ENCODE results near the gene PRKCD.

PRKCD gene

DNA sequence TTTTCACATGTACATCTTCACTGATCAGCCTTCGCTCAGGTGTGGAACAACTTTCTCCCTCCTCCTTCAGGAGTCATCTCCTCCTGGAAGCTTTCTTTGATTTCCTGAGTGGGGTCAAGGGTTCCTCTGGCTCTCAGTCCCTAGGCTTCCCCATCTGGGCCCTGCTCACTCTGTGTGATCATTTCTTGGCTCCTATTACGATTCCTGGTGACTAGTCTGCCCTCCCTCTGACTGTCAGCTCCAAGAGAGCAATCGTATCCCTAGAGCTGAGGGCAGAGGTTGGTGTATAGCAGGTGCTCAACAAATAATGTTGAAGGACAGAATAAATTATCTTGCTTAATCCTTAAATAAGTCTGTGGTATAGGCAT lies 15.3 kb upstream of the PRKCD start:
- H3K4ac ChIP-seq (ENCODE audit: low read length): no peak overlapping the region
- no peak overlapping the region for H4K91ac ChIP-seq (ENCODE audit: low read depth, low read length, poor library complexity)
- H3K9ac ChIP-seq (ENCODE audit: low read depth, low read length, poor library complexity): no peak overlapping the region
- no peak for DNase-seq (ENCODE audit: low spot score)
- peaks cover 2% of the 10 kb centered on the region in 2 donors for H3K4me1 ChIP-seq (ENCODE audit: control insufficient read depth in 2 of 2, insufficient read depth in 1 of 2, low read depth in 1 of 2, low read length in 2 of 2)
- H3K9me3 ChIP-seq (replicated peaks in 1 of 2; ENCODE audit: control insufficient read depth in 2 of 2, insufficient read depth in 1 of 2, low read depth in 1 of 2, low read length in 2 of 2): no peaks in the 10 kb centered on the region
- no peak overlapping the region for H2BK15ac ChIP-seq (ENCODE audit: low read length)
- H2AFZ ChIP-seq (ENCODE audit: low read length): no peak overlapping the region
- no peak overlapping the region for H3K27ac ChIP-seq (replicated peaks; ENCODE audit: low read length)
- H3K23ac ChIP-seq (ENCODE audit: low read depth, low read length, poor library complexity): no peak overlapping the region
- H3K4me3 ChIP-seq (ENCODE audit: low read length in 2 of 2): no peak overlapping the region
- no peak overlapping the region for H2BK5ac ChIP-seq (ENCODE audit: low read length)
- H4K8ac ChIP-seq (ENCODE audit: low read depth, low read length): no peak overlapping the region
- no peaks in the 10 kb centered on the region for H3K79me1 ChIP-seq (ENCODE audit: low read depth, low read length)
- no peak overlapping the region for H2BK12ac ChIP-seq (ENCODE audit: low read length)
- no peak overlapping the region for H3K18ac ChIP-seq (ENCODE audit: low read length)
- WGBS, 2 donors (ENCODE audit: extremely low coverage in 2 of 2, insufficient read length in 2 of 2, insufficient replicate concordance in 1 of 2): no CpG with 5 or more reads among the region's 3 CpGs
- no peaks in the 10 kb centered on the region for H3K36me3 ChIP-seq (replicated peaks in 1 of 2; ENCODE audit: control insufficient read depth in 2 of 2, insufficient read depth in 2 of 2, low read length in 2 of 2)
- peaks cover 0 to 65% (median 0%) of the 10 kb centered on the region in 3 experiments for H3K27me3 ChIP-seq (ENCODE audit: control insufficient read depth in 3 of 3, insufficient read depth in 3 of 3, low read depth in 1 of 3, low read length in 3 of 3)
- no peak overlapping the region for H2BK120ac ChIP-seq (ENCODE audit: low read depth, low read length)
- H3K14ac ChIP-seq (ENCODE audit: low read length): no peak overlapping the region
- no peak overlapping the region for H2AK5ac ChIP-seq (ENCODE audit: low read depth, low read length)
- no peak overlapping the region for H3K4me2 ChIP-seq (ENCODE audit: insufficient read depth, low read length, poor library complexity, severe bottlenecking)

DNA sequence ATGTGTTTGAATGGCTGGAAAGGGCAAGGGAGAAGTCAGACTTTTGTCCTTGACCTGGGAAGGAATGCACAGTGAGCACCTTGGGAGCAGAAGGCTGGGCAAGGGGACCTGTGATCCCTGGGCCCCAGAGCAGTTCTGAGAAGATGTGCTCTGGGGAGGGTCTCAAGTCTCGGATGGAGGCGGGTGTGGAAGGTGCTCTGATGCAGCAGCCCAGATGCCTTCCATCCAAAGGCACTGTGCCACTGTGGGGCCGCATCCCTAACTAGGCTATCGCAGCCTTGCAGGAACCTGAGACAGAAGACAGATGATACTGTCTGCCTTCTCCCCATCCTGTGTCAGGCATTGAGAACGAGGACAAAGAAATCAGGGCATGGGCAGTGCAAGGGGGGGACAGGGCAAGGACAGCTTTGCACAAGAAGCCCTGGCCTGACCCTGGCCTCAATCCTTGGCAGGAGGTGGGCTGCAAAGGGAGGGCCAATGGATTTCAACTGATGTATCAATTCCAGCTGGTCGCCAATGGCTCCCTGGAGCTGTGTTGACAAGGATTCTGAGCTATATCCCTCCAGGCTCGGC lies 14.6 kb upstream of the PRKCD start:
- no peak overlapping the region for H2AK5ac ChIP-seq (ENCODE audit: low read depth, low read length)
- no peak overlapping the region for H2BK120ac ChIP-seq (ENCODE audit: low read depth, low read length)
- no peak overlapping the region for H3K27ac ChIP-seq (replicated peaks; ENCODE audit: low read length)
- H3K4ac ChIP-seq (ENCODE audit: low read length): no peak overlapping the region
- H4K91ac ChIP-seq (ENCODE audit: low read depth, low read length, poor library complexity): no peak overlapping the region
- H3K9ac ChIP-seq (ENCODE audit: low read depth, low read length, poor library complexity): peak overlapping the region; percentile 0
- H2BK5ac ChIP-seq (ENCODE audit: low read length): no peak overlapping the region
- H2BK15ac ChIP-seq (ENCODE audit: low read length): no peak overlapping the region
- no peaks in the 10 kb centered on the region for H3K9me3 ChIP-seq (replicated peaks in 1 of 2; ENCODE audit: control insufficient read depth in 2 of 2, insufficient read depth in 1 of 2, low read depth in 1 of 2, low read length in 2 of 2)
- H2BK12ac ChIP-seq (ENCODE audit: low read length): no peak overlapping the region
- no peak overlapping the region for H3K4me2 ChIP-seq (ENCODE audit: insufficient read depth, low read length, poor library complexity, severe bottlenecking)
- H3K23ac ChIP-seq (ENCODE audit: low read depth, low read length, poor library complexity): no peak overlapping the region
- no peak overlapping the region for H3K4me3 ChIP-seq (ENCODE audit: low read length in 2 of 2)
- no peaks in the 10 kb centered on the region for H3K79me1 ChIP-seq (ENCODE audit: low read depth, low read length)
- peaks cover 2% of the 10 kb centered on the region in 2 donors for H3K4me1 ChIP-seq (ENCODE audit: control insufficient read depth in 2 of 2, insufficient read depth in 1 of 2, low read depth in 1 of 2, low read length in 2 of 2)
- no peak overlapping the region for H3K14ac ChIP-seq (ENCODE audit: low read length)
- WGBS, 2 donors (ENCODE audit: extremely low coverage in 2 of 2, insufficient read length in 2 of 2, insufficient replicate concordance in 1 of 2): no CpG with 5 or more reads among the region's 7 CpGs
- H3K36me3 ChIP-seq (replicated peaks in 1 of 2; ENCODE audit: control insufficient read depth in 2 of 2, insufficient read depth in 2 of 2, low read length in 2 of 2): no peaks in the 10 kb centered on the region
- no peak for DNase-seq (ENCODE audit: low spot score)
- peaks cover 0 to 70% (median 0%) of the 10 kb centered on the region in 3 experiments for H3K27me3 ChIP-seq (ENCODE audit: control insufficient read depth in 3 of 3, insufficient read depth in 3 of 3, low read depth in 1 of 3, low read length in 3 of 3)
- H4K8ac ChIP-seq (ENCODE audit: low read depth, low read length): no peak overlapping the region
- H2AFZ ChIP-seq (ENCODE audit: low read length): no peak overlapping the region
- H3K18ac ChIP-seq (ENCODE audit: low read length): peak overlapping the region; percentile 59

DNA sequence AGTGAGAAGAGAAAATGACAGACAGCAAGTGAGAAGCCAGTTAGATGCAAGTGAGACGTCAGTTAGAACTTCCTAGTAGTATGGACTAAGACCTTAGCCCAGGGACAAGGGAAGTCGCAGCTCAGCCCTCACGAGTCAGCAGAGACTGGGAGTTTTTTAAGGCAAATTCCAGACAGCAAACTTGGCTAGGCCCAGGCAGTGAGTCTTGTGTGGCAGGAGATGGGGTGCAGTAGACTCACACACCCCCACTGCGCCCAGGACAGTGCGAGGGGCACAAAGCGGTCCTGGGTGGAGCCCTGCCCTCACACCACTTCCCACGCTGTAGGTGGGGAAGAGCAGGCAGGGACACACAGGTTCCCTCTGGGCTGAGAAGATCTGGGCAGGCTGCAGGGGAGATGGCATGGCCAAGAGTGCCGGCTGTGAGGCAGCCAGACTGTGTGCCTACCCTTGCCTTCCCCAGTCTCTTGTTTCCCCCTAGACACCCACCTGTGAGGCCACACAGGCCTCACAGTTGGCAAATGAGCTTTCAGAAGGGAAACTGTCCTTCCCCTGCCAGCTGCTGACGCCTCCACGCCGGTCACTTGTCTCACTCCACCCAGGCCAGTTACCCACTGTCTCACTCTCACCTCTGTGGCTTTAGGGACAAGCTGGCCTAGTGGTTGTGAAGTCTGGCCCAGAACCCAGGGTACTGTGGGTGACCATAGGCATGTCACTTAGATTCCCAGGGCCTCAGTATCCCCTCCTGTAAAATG lies 13.7 kb upstream of the PRKCD start:
- H2BK12ac ChIP-seq (ENCODE audit: low read length): no peak overlapping the region
- peak overlapping the region; percentile 19 for H2BK120ac ChIP-seq (ENCODE audit: low read depth, low read length)
- no peak overlapping the region for H3K4me2 ChIP-seq (ENCODE audit: insufficient read depth, low read length, poor library complexity, severe bottlenecking)
- H3K14ac ChIP-seq (ENCODE audit: low read length): no peak overlapping the region
- H3K18ac ChIP-seq (ENCODE audit: low read length): peak overlapping the region; percentile 8
- no peaks in the 10 kb centered on the region for H3K9me3 ChIP-seq (replicated peaks in 1 of 2; ENCODE audit: control insufficient read depth in 2 of 2, insufficient read depth in 1 of 2, low read depth in 1 of 2, low read length in 2 of 2)
- H2BK15ac ChIP-seq (ENCODE audit: low read length): no peak overlapping the region
- H4K91ac ChIP-seq (ENCODE audit: low read depth, low read length, poor library complexity): no peak overlapping the region
- H3K36me3 ChIP-seq (replicated peaks in 1 of 2; ENCODE audit: control insufficient read depth in 2 of 2, insufficient read depth in 2 of 2, low read length in 2 of 2): no peaks in the 10 kb centered on the region
- H2AFZ ChIP-seq (ENCODE audit: low read length): no peak overlapping the region
- H3K4ac ChIP-seq (ENCODE audit: low read length): no peak overlapping the region
- H3K27ac ChIP-seq (replicated peaks; ENCODE audit: low read length): no peak overlapping the region
- peak overlapping the region; percentile 13 for H2AK5ac ChIP-seq (ENCODE audit: low read depth, low read length)
- H2BK5ac ChIP-seq (ENCODE audit: low read length): no peak overlapping the region
- H3K23ac ChIP-seq (ENCODE audit: low read depth, low read length, poor library complexity): peak overlapping the region; percentile 37
- peaks cover 2% of the 10 kb centered on the region in 2 donors for H3K4me1 ChIP-seq (ENCODE audit: control insufficient read depth in 2 of 2, insufficient read depth in 1 of 2, low read depth in 1 of 2, low read length in 2 of 2)
- H3K9ac ChIP-seq (ENCODE audit: low read depth, low read length, poor library complexity): no peak overlapping the region
- WGBS, 2 donors (ENCODE audit: extremely low coverage in 2 of 2, insufficient read length in 2 of 2, insufficient replicate concordance in 1 of 2): no CpG with 5 or more reads among the region's 11 CpGs
- H3K79me1 ChIP-seq (ENCODE audit: low read depth, low read length): no peaks in the 10 kb centered on the region
- H4K8ac ChIP-seq (ENCODE audit: low read depth, low read length): no peak overlapping the region
- H3K4me3 ChIP-seq (ENCODE audit: low read length in 2 of 2): no peak overlapping the region
- H3K27me3 ChIP-seq (ENCODE audit: control insufficient read depth in 3 of 3, insufficient read depth in 3 of 3, low read depth in 1 of 3, low read length in 3 of 3): peaks cover 0 to 80% (median 0%) of the 10 kb centered on the region in 3 experiments
- no peak for DNase-seq (ENCODE audit: low spot score)

DNA sequence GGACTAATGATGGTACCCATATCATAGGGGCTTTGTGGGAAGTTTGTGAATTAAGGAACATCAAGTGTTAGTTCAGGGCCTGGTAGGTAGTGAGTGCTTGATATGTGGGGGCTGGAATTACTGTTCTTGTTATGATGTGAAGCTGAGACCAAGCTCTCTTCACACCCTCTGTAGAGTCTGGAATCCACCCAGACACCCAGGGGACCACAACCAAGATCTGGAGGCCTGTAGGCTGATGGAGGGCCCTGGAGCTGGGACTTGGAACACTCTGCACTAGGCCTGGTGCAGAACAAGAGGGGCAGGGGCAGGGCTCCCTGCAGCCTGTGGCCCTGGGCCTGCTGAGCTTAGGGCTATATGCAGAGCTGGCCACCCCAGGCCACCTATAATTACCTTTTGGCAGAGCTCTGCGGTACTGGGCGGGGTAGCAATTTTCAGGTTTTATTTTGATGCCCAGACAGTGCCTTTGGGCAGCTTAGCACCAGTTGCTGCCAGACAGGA lies 13.1 kb upstream of the PRKCD start:
- H3K9me3 ChIP-seq (replicated peaks in 1 of 2; ENCODE audit: control insufficient read depth in 2 of 2, insufficient read depth in 1 of 2, low read depth in 1 of 2, low read length in 2 of 2): no peaks in the 10 kb centered on the region
- H3K4ac ChIP-seq (ENCODE audit: low read length): no peak overlapping the region
- H3K14ac ChIP-seq (ENCODE audit: low read length): no peak overlapping the region
- no peak overlapping the region for H2BK12ac ChIP-seq (ENCODE audit: low read length)
- H3K4me2 ChIP-seq (ENCODE audit: insufficient read depth, low read length, poor library complexity, severe bottlenecking): no peak overlapping the region
- no peak overlapping the region for H3K23ac ChIP-seq (ENCODE audit: low read depth, low read length, poor library complexity)
- H4K91ac ChIP-seq (ENCODE audit: low read depth, low read length, poor library complexity): no peak overlapping the region
- no peak for DNase-seq (ENCODE audit: low spot score)
- H2BK120ac ChIP-seq (ENCODE audit: low read depth, low read length): no peak overlapping the region
- H3K27me3 ChIP-seq (ENCODE audit: control insufficient read depth in 3 of 3, insufficient read depth in 3 of 3, low read depth in 1 of 3, low read length in 3 of 3): peaks cover 0 to 85% (median 0%) of the 10 kb centered on the region in 3 experiments
- no peak overlapping the region for H3K18ac ChIP-seq (ENCODE audit: low read length)
- WGBS, 2 donors (ENCODE audit: extremely low coverage in 2 of 2, insufficient read length in 2 of 2, insufficient replicate concordance in 1 of 2): no CpG with 5 or more reads among the region's 2 CpGs
- H2BK5ac ChIP-seq (ENCODE audit: low read length): no peak overlapping the region
- no peaks in the 10 kb centered on the region for H3K36me3 ChIP-seq (replicated peaks in 1 of 2; ENCODE audit: control insufficient read depth in 2 of 2, insufficient read depth in 2 of 2, low read length in 2 of 2)
- no peaks in the 10 kb centered on the region for H3K79me1 ChIP-seq (ENCODE audit: low read depth, low read length)
- peaks cover 2% of the 10 kb centered on the region in 2 donors for H3K4me1 ChIP-seq (ENCODE audit: control insufficient read depth in 2 of 2, insufficient read depth in 1 of 2, low read depth in 1 of 2, low read length in 2 of 2)
- H3K4me3 ChIP-seq (ENCODE audit: low read length in 2 of 2): no peak overlapping the region
- no peak overlapping the region for H3K9ac ChIP-seq (ENCODE audit: low read depth, low read length, poor library complexity)
- no peak overlapping the region for H3K27ac ChIP-seq (replicated peaks; ENCODE audit: low read length)
- no peak overlapping the region for H2AFZ ChIP-seq (ENCODE audit: low read length)
- no peak overlapping the region for H4K8ac ChIP-seq (ENCODE audit: low read depth, low read length)
- peak overlapping the region; percentile 13 for H2AK5ac ChIP-seq (ENCODE audit: low read depth, low read length)
- no peak overlapping the region for H2BK15ac ChIP-seq (ENCODE audit: low read length)
